Smooth muscle cell (in vitro differentiated cells): Measurements from ENCODE around the gene KCNQ1. TPM values are rescaled to one million over a fixed set of nuclear protein-coding genes. Genes with fewer than 3 reads are reported as not detected.

Experiments
- DNase-seq: peaks from one replicate; lab custom pipeline; 2025; ENCODE audit not compliant: unreplicated experiment; lab: John Stamatoyannopoulos, UW
- H2AFZ ChIP-seq: fragments of 200-600 bp; sonication (generic); 2 replicates; pipeline ENCODE4 v1.6.0; 2016; ENCODE audit warnings: antibody characterized with exemption, low read depth, mild to moderate bottlenecking
- H3F3A ChIP-seq: fragments of 200-600 bp; sonication (generic); 2 replicates; pipeline ENCODE4 v1.6.0; 2017; ENCODE audit warnings: antibody characterized with exemption, low read depth
- H3K27ac ChIP-seq: fragments of 200-600 bp; sonication (generic); 2 replicates; pipeline ENCODE4 v1.5.1; 2016; ENCODE audit warnings: low read depth, mild to moderate bottlenecking
- H3K27me3 ChIP-seq: fragments of 200-600 bp; sonication (generic); 2 replicates; pipeline ENCODE4 v1.6.1; 2016; ENCODE audit warnings: low read depth, mild to moderate bottlenecking
- H3K36me3 ChIP-seq: fragments of 200-600 bp; sonication (generic); 2 replicates; pipeline ENCODE4 v1.5.1; 2016; ENCODE audit warnings: low read depth
- H3K4me1 ChIP-seq: fragments of 200-600 bp; sonication (generic); 2 replicates; pipeline ENCODE4 v1.5.1; 2016; ENCODE audit warnings: low read depth
- H3K4me2 ChIP-seq: fragments of 200-600 bp; sonication (generic); 2 replicates; pipeline ENCODE4 v1.6.0; 2016; ENCODE audit warnings: mild to moderate bottlenecking
- H3K4me3 ChIP-seq: fragments of 200-600 bp; sonication (generic); 2 replicates; pipeline ENCODE4 v1.5.1; 2016; ENCODE audit warnings: mild to moderate bottlenecking
- H3K79me2 ChIP-seq: fragments of 200-600 bp; sonication (generic); 2 replicates; pipeline ENCODE4 v1.6.0; 2016; ENCODE audit warnings: low read depth, mild to moderate bottlenecking
- H3K9ac ChIP-seq: fragments of 200-600 bp; sonication (generic); 2 replicates; pipeline ENCODE4 v1.6.0; 2016; ENCODE audit warnings: low read depth
- H3K9me3 ChIP-seq: fragments of 200-600 bp; sonication (generic); replicated peaks from 2 replicates; pipeline ENCODE4 v1.5.1; 2016; ENCODE audit warnings: low read depth
- H4K20me1 ChIP-seq: fragments of 200-600 bp; sonication (generic); 2 replicates; pipeline ENCODE4 v1.6.0; 2016; ENCODE audit warnings: low read depth
- WGBS: methylation state at CpG from one replicate; pipeline ENCODE4 v1.1.7; 2016; ENCODE audit warnings: low lambda C conversion rate; 5-methylcytosine and 5-hydroxymethylcytosine counted together
- polyA plus RNA-seq: library from polyadenylated mRNA; unstranded; fragments of >200 nt; fragmentation: Nextera tagmentation; extraction: Ambion mirVana; gene quantifications from 2 replicates; pipeline ENCODE4 v1.2.1, GENCODE V29; 2016
- total RNA-seq: library from RNA; depleted of rRNA; stranded (reverse); fragments of >200 nt; gene quantifications from 2 replicates; pipeline ENCODE4 v1.2.3, GENCODE V29; 2014
- TF ChIP-seq, protein P1 (sequence below): fragments of 200-600 bp; sonication (generic); IDR thresholded peaks from 2 replicates; pipeline ENCODE4 v1.5.1; 2017; ENCODE audit warnings: borderline replicate concordance, mild to moderate bottlenecking, antibody characterized with exemption; ENCODE audit not compliant: insufficient read depth, poor library complexity, severe bottlenecking

KCNQ1 gene
- total and polyA plus RNA-seq, 2 experiments from 2014 or later = 1.3 to 2.3 TPM

DNA sequence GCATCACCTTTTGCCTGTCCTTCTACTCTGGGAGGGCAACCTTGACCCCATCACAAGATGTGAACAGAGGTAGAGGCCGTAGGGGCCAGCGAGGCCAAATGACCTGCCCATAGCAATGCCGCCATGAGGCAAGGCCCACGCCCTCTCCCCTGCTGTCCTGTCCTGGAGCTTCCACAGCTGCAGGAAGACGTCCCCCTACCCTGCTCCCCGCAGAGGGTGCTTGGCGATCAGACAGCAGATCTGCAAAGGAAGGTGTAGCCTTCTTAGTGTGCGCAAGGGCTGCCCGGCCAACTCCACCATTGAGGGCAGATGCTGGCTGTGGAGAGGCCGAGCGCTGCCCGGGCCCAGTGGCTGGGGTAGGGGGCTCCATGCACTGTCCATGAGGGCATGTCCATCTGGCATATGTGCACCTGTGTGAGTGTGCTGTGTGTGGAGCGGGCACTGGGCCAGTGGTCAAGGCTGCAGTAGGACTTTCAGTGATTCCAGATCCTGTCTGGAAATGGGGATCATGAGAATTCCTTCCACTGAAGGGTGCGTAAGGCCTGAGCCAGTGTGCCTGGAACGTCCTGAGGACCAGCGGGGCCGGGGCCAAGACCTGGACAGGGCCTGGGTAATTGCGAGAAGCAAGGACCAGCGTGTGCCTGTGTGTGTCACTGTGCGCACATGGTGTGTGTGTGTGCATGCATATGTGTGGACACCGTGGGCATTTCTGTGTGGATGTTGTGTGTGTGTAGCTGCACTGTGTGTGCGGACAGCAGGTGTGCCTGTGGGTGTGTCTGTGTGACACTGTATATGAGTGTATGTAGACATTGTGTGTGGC is 11.5 kb upstream of the KCNQ1 start:
- no peaks in the 10 kb centered on the region for H3K4me1 ChIP-seq
- no peak overlapping the region for H3K4me3 ChIP-seq
- H3K27ac ChIP-seq = no peak overlapping the region
- H3K27me3 ChIP-seq = peaks cover 20% of the 10 kb centered on the region
- no peak for DNase-seq
- no peaks in the 10 kb centered on the region for H3K36me3 ChIP-seq
- 86% methylated on average over 22 of the region's 22 CpGs for WGBS
- no peaks in the 10 kb centered on the region for H4K20me1 ChIP-seq
- TF ChIP-seq, protein P1, sequence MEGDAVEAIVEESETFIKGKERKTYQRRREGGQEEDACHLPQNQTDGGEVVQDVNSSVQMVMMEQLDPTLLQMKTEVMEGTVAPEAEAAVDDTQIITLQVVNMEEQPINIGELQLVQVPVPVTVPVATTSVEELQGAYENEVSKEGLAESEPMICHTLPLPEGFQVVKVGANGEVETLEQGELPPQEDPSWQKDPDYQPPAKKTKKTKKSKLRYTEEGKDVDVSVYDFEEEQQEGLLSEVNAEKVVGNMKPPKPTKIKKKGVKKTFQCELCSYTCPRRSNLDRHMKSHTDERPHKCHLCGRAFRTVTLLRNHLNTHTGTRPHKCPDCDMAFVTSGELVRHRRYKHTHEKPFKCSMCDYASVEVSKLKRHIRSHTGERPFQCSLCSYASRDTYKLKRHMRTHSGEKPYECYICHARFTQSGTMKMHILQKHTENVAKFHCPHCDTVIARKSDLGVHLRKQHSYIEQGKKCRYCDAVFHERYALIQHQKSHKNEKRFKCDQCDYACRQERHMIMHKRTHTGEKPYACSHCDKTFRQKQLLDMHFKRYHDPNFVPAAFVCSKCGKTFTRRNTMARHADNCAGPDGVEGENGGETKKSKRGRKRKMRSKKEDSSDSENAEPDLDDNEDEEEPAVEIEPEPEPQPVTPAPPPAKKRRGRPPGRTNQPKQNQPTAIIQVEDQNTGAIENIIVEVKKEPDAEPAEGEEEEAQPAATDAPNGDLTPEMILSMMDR = no peak
- no peak overlapping the region for H2AFZ ChIP-seq
- no peaks in the 10 kb centered on the region for H3F3A ChIP-seq
- no peak overlapping the region for H3K4me2 ChIP-seq
- no peaks in the 10 kb centered on the region for H3K9me3 ChIP-seq
- H3K79me2 ChIP-seq = no peaks in the 10 kb centered on the region
- H3K9ac ChIP-seq = no peak overlapping the region

DNA sequence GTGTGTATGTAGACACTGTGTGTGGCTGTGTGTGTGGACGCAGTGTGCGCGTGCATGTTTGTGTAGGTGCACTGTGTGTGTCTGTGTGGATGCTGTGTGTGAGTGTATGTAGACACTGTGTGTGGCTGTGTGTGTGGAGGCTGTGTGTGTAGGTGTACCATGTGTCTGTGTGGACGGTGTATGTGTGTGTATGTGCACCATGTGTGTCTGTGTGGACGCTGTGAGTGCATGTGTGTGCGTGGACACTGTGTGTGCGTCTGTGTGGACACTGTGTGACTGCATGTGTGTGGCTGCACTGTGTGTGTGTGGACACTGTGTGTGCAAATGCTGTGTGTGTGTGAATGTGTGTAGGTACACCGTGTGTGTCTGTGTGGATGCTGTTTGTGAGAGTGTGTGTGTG is 10.8 kb upstream of the KCNQ1 start:
- Histone ChIP-seq H3F3A (no peaks in the 10 kb centered on the region), H2AFZ (no peak overlapping the region), H3K9me3 (no peaks in the 10 kb centered on the region), H3K9ac (no peak overlapping the region), H3K36me3 (no peaks in the 10 kb centered on the region), H3K4me2 (no peak overlapping the region), H3K4me1 (no peaks in the 10 kb centered on the region), H3K27me3 (peaks cover 26% of the 10 kb centered on the region), H3K27ac (no peak overlapping the region), H3K79me2 (no peaks in the 10 kb centered on the region), H4K20me1 (no peaks in the 10 kb centered on the region), H3K4me3 (no peak overlapping the region)
- 94% methylated on average over 8 of the region's 8 CpGs for WGBS
- no peak for DNase-seq
- TF ChIP-seq, protein P1 = no peak

DNA sequence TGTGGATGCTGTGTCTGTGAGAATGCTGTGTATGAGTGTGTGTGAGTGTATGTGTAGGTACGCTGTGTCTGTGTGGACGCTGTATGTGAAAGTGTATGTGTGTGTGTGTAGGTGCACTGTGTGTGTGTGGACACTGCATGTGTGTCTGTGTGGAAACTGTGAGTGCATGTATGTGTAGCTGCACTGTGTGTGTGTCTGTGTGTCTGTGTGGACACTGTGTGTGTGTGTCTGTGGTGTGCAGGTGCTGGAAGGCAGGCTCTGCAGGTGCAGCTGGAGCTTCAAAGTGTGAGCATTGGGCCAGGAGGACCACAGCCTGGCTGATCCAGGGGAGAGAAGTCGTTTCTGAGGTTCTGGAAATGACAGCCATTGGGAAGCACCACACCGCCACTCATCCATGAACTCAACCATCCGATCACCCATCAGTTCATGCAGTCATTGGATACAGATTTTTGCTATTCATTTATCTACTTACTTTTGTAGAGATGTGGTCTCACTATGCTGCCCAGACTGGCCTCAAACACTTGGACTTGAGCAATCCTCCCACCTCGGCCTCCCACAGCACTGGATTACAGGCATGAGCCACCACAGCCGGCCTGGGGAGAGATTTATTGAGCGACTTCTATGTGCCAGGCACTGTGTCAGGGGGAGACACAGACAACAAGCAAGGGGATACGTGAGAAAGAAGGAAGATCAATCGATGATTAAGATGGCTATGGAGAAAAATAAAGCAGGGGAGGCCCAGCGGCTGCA is 10.1 kb upstream of the KCNQ1 start:
- H3F3A ChIP-seq = no peaks in the 10 kb centered on the region
- no peaks in the 10 kb centered on the region for H3K79me2 ChIP-seq
- H2AFZ ChIP-seq = no peak overlapping the region
- no peaks in the 10 kb centered on the region for H4K20me1 ChIP-seq
- WGBS = 93% methylated on average over 11 of the region's 11 CpGs
- TF ChIP-seq, protein P1 = no peak
- no peaks in the 10 kb centered on the region for H3K4me1 ChIP-seq
- H3K9ac ChIP-seq = no peak overlapping the region
- no peak overlapping the region for H3K4me2 ChIP-seq
- peaks cover 32% of the 10 kb centered on the region for H3K27me3 ChIP-seq
- no peaks in the 10 kb centered on the region for H3K36me3 ChIP-seq
- no peak overlapping the region for H3K27ac ChIP-seq
- no peak for DNase-seq
- H3K9me3 ChIP-seq = no peaks in the 10 kb centered on the region
- H3K4me3 ChIP-seq = no peak overlapping the region
